HG02973 (cell line): ENCODE measurements around the gene ABI3BP.

Experiments
- ATAC-seq: cut with Tn5 transposase; IDR thresholded peaks from one replicate; pipeline ENCODE4 v1.9.1; 2021; ENCODE audit warnings: moderate library complexity; ENCODE audit not compliant: unreplicated experiment

The ABI3BP gene

GRCh38 chr3:100981164-100981911 lies 11.9 kb downstream of the ABI3BP start:
- ATAC-seq: no peak

GRCh38 chr3:100978011-100978659 lies 15.1 kb downstream of the ABI3BP start:
- no peak for ATAC-seq

GRCh38 chr3:100976611-100977010 lies 16.6 kb downstream of the ABI3BP start:
- no peak for ATAC-seq

- ATAC-seq: no peak
Measured at GRCh38 chr3:100975714-100976113, 17.5 kb downstream of the ABI3BP start.

GRCh38 chr3:100973594-100973993 lies 19.6 kb downstream of the ABI3BP start:
- no peak for ATAC-seq

- ATAC-seq: no peak
Measured at GRCh38 chr3:100972867-100973266, 20.4 kb downstream of the ABI3BP start.

GRCh38 chr3:100972301-100972844 lies 20.8 kb downstream of the ABI3BP start:
- ATAC-seq: no peak

- no peak for ATAC-seq
Measured at GRCh38 chr3:100971798-100972197, 21.4 kb downstream of the ABI3BP start.

GRCh38 chr3:100970477-100970990 lies 22.7 kb downstream of the ABI3BP start:
- ATAC-seq: no peak

- ATAC-seq: no peak
Measured at GRCh38 chr3:100968932-100969906, 24.0 kb downstream of the ABI3BP start.

- no peak for ATAC-seq
Measured at GRCh38 chr3:100966807-100967206, 26.4 kb downstream of the ABI3BP start.

GRCh38 chr3:100966049-100966491 lies 27.2 kb downstream of the ABI3BP start:
- no peak for ATAC-seq

- ATAC-seq: no peak
Measured at GRCh38 chr3:100963041-100963440, 30.2 kb downstream of the ABI3BP start.

- ATAC-seq: no peak
Measured at GRCh38 chr3:100957261-100957986, 35.8 kb downstream of the ABI3BP start.

GRCh38 chr3:100956276-100956675 lies 36.9 kb downstream of the ABI3BP start:
- no peak for ATAC-seq

GRCh38 chr3:100954990-100955389 lies 38.2 kb downstream of the ABI3BP start:
- no peak for ATAC-seq

- ATAC-seq: no peak
Measured at GRCh38 chr3:100954199-100954935, 38.9 kb downstream of the ABI3BP start.

- ATAC-seq: no peak
Measured at GRCh38 chr3:100953103-100953502, 40.1 kb downstream of the ABI3BP start.

GRCh38 chr3:100947119-100947518 lies 46.1 kb downstream of the ABI3BP start:
- no peak for ATAC-seq
